Left ventricle myocardium inferior (tissue), 1 donor: Measurements from ENCODE around the gene NPM3. TPM values are rescaled to one million over a fixed set of nuclear protein-coding genes. Genes with fewer than 3 reads are reported as not detected.

Experiments used
- DNase-seq: peaks from one replicate; pipeline ENCODE4 v3.0.0-alpha.2; 2020
- H3K27ac ChIP-seq: fragments of 200-600 bp; replicated peaks from 2 replicates; pipeline ENCODE4 v1.8.0; 2021
- H3K27me3 ChIP-seq: fragments of 200-600 bp; 2 replicates; pipeline ENCODE4 v1.8.0; 2021; ENCODE audit warnings: low read depth
- H3K36me3 ChIP-seq: fragments of 200-600 bp; 2 replicates; pipeline ENCODE4 v1.8.0; 2021
- H3K4me1 ChIP-seq: fragments of 200-600 bp; 2 replicates; pipeline ENCODE4 v1.8.0; 2021
- H3K4me3 ChIP-seq: fragments of 200-600 bp; 2 replicates; pipeline ENCODE4 v1.8.0; 2021; ENCODE audit warnings: mild to moderate bottlenecking, moderate library complexity
- H3K9me3 ChIP-seq: fragments of 200-600 bp; replicated peaks from 2 replicates; pipeline ENCODE4 v1.8.0; 2021
- CTCF ChIP-seq: fragments of 200-600 bp; IDR thresholded peaks from 2 replicates; pipeline ENCODE4 v1.8.0; 2021; ENCODE audit warnings: antibody characterized with exemption, mild to moderate bottlenecking, borderline replicate concordance
- intact Hi-C: fragments of 100-400 bp; cut with micrococcal nuclease; formaldehyde crosslinking; loops from one replicate; pipeline ENCODE4 v1.11.0; 2022
- total RNA-seq: library from RNA; stranded (reverse); fragmentation: NEBNext Ultra II Directional; extraction: Animal tissue kit (Norgen Biotek cat#: 25700); gene quantifications from one replicate; pipeline ENCODE4 v1.2.1, GENCODE V29; 2021
- donor health status: DM: no; HTN: yes; CAD: no; lungs with severe emphysema.

NPM3 gene
- total RNA-seq, 1 donor from 2014 or later, result 7.9 TPM

DNA sequence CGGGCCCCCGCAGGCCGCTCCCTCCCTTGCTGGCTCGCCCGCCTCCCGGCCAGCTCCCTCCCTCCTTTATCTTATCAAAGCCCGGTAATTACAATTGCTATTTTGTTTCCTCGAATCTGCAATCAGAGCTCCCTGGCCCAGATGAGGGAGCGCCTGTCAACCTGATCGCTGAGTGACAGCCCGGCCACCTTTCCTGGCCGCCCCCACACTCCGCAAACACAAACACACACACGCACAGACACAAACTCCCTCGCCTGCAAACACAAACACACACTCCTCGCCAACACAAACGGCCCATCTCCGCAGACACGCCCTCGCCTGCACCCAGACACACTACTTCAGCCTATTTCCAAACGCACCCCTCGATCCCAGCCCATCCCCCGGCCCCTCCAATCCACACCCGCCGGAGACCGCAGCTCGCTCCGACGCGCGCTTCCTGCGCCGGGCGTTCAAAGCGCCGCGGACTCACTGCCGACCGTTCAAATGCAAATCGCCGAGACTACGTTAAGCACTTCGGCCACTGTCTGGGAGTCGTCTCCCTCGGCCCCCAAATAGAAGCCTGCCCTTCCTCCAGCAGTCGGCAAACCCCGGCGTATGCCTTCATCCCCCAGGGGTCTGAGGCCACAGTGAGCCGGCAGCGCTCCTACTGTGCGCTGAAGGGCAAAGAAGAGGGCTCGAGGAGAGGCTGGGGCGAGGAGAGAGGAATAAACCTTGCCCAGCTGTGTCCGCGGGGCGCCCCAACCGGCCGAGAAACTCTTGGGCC lies 4.3 kb downstream of the NPM3 start:
- DNase-seq, result no peak
- no peak for TF ChIP-seq CTCF
- no peak overlapping the region for H3K27ac ChIP-seq
- H3K27me3 ChIP-seq, result peaks cover 58% of the 10 kb centered on the region
- H3K36me3 ChIP-seq, result peaks cover 2% of the 10 kb centered on the region
- H3K9me3 ChIP-seq, result no peaks in the 10 kb centered on the region
- H3K4me1 ChIP-seq, result peaks cover 68% of the 10 kb centered on the region
- peak overlapping the region; percentile 64 for H3K4me3 ChIP-seq
- intact Hi-C loops, result no loop called here

- no peak for DNase-seq
- Histone ChIP-seq H3K9me3 (no peaks in the 10 kb centered on the region), H3K4me3 (peak overlapping the region; percentile 64), H3K4me1 (peaks cover 62% of the 10 kb centered on the region), H3K36me3 (no peaks in the 10 kb centered on the region), H3K27me3 (peaks cover 65% of the 10 kb centered on the region), H3K27ac (no peak overlapping the region)
- TF ChIP-seq CTCF, result no peak
- intact Hi-C loops, result no loop called here
Observed at GRCh38 chr10:101778151-101778780, 5.0 kb downstream of the NPM3 start.

- intact Hi-C loops, result no loop called here
- no peaks in the 10 kb centered on the region for H3K36me3 ChIP-seq
- H3K4me1 ChIP-seq, result peaks cover 57% of the 10 kb centered on the region
- DNase-seq, result no peak
- H3K4me3 ChIP-seq, result no peak overlapping the region
- no peak overlapping the region for H3K27ac ChIP-seq
- H3K9me3 ChIP-seq, result no peaks in the 10 kb centered on the region
- TF ChIP-seq CTCF, result no peak
- peaks cover 71% of the 10 kb centered on the region for H3K27me3 ChIP-seq
Observed at GRCh38 chr10:101777619-101778145, 5.6 kb downstream of the NPM3 start.

- H3K9me3 ChIP-seq, result no peaks in the 10 kb centered on the region
- no peak for TF ChIP-seq CTCF
- H3K4me3 ChIP-seq, result peak overlapping the region; percentile 50
- H3K27me3 ChIP-seq, result peaks cover 85% of the 10 kb centered on the region
- no peak overlapping the region for H3K27ac ChIP-seq
- no peak for DNase-seq
- H3K36me3 ChIP-seq, result no peaks in the 10 kb centered on the region
- intact Hi-C loops, result no loop called here
- H3K4me1 ChIP-seq, result peaks cover 44% of the 10 kb centered on the region
Observed at GRCh38 chr10:101776161-101776817, 7.0 kb downstream of the NPM3 start.

DNA sequence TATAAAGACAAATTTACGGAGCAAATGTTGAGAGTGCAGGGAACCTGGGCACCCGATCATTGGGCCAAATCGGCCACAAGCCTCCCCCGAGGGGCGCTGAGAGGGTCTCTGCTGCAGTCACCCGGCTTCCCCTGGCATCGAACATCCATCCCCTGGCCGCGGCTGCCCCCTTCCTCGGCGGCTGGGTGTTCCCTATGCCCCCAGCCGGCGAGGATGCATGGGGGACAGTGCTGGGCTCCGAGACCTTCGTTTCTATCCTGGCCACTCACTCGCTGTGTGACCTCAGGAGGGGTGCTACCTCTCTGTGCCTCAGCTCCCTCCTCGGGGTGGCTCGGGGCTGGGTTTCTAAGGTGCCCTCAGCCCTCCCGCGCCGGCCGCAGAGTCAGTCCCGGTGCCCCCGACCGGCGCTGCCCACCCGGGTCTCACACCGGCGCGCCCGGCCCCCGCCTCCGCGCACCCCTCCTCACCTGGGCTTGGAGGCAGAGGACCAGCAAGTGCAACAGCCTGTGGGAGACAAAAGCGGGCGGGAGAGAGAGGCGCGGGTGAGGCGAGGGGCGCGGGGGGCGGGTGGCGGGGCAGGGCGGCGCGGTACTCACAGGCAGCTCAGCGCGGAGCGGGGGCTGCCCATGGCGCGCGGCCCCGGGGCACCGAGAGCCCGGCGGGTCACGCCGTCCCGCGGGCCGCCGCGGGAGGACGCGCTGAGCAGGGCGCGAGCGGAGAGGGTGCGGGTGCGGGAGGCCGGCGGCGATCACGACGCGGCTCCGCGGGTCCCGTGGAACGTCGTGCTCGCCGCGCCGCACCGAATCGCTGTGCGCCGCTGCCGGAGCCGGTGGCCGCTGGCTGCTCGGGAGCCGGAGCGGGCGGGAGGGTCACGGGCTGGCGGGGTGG lies 7.7 kb downstream of the NPM3 start, which contains the start of gene FGF8:
TSS of gene FGF8 (minus strand) at position 842 of the 888 bp plus-strand sequence. CDS start at position 628, 214 bp downstream.
- no peak for DNase-seq
- no peak for TF ChIP-seq CTCF
- intact Hi-C loops, result no loop called here
- H3K9me3 ChIP-seq, result no peaks in the 10 kb centered on the region
- no peak within 1 kb of the TSS for H3K27ac ChIP-seq
- peaks cover 41% of the 10 kb centered on the region for H3K4me1 ChIP-seq
- H3K36me3 ChIP-seq, result no peaks in the 10 kb centered on the region
- H3K27me3 ChIP-seq, result peaks cover 92% of the 10 kb centered on the region
- peak within 1 kb of the TSS; percentile 50 for H3K4me3 ChIP-seq
